ENCODE results near the gene LMNA.
"Not testable (repeated sequence)": the region's sequence is repeated elsewhere in the genome, so short reads cannot be mapped to it uniquely, and the experiment has no call there.

DNA sequence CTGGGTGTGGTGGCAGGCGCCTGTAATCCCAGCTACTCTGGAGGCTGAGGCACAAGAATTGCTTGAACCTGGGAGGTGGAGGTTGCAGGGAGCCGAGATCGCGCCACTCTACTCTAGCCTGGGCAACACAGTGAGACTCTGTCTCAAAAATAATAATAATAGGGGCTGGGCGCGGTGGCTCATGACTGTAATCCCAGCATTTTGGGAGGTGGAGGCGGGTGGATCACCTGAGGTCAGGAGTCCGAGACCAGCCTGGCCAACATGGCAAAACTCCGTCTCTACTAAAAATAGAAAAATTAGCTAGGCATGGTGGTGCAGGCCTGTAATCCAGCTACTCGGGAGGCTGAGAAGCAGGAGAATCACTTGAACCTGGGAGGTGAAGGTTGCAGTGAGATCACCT lies 11.0 kb downstream of the LMNA start:
- TF ChIP-seq TARDBP (IDR thresholded peaks at IDR 0.05); ELF4 (IDR thresholded peaks at IDR 0.05); SUZ12 (IDR thresholded peaks at IDR 0.05); HDGF (IDR thresholded peaks at IDR 0.05; ENCODE audit: borderline replicate concordance); BHLHE40 (IDR thresholded peaks at IDR 0.05; ENCODE audit: borderline replicate concordance); CTBP1 (IDR thresholded peaks at IDR 0.05; ENCODE audit: borderline replicate concordance): not testable (repeated sequence)
- TF ChIP-seq, protein P1, sequence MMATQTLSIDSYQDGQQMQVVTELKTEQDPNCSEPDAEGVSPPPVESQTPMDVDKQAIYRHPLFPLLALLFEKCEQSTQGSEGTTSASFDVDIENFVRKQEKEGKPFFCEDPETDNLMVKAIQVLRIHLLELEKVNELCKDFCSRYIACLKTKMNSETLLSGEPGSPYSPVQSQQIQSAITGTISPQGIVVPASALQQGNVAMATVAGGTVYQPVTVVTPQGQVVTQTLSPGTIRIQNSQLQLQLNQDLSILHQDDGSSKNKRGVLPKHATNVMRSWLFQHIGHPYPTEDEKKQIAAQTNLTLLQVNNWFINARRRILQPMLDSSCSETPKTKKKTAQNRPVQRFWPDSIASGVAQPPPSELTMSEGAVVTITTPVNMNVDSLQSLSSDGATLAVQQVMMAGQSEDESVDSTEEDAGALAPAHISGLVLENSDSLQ (IDR thresholded peaks at IDR 0.05) = not testable (repeated sequence)
